A673 (cell line): ENCODE measurements around the gene CNTNAP4.

Experiments
- EZH2 ChIP-seq: fragments of 200-600 bp; sonication (generic); IDR thresholded peaks from 2 replicates; pipeline ENCODE4 v1.6.1; 2017; ENCODE audit warnings: borderline replicate concordance, low read depth, mild to moderate bottlenecking, mixed read lengths, antibody characterized with exemption, low read length; ENCODE audit not compliant: poor library complexity, severe bottlenecking
- TF ChIP-seq, protein P1 (sequence below): fragments of 300-800, 200-600 bp; sonication (generic); conservative IDR thresholded peaks from 2 replicates; pipeline ENCODE4 v1.5.1; 2017; ENCODE audit warnings: low read depth, mild to moderate bottlenecking, antibody characterized with exemption, low read length, moderate library complexity, mixed read lengths

DNA sequence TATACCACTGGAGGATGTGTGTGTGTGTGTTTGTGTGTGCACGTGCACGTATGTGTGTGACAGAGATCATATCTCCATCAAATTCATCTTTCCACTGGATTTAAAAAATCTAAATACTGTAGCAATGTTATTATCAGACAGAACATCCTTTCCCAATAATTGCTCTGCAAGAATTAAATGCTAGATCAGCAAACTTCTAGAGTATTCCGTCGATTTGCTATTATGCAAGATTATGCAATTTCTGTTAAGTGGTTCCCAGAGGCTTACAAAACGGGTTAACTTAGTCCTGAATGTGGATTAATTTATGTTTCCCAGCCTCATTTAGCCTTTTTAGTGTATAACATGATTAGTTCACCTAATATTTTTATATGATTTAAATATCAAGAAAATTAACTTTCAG, 44.5 kb upstream of the CNTNAP4 start:
- TF ChIP-seq, protein P1, sequence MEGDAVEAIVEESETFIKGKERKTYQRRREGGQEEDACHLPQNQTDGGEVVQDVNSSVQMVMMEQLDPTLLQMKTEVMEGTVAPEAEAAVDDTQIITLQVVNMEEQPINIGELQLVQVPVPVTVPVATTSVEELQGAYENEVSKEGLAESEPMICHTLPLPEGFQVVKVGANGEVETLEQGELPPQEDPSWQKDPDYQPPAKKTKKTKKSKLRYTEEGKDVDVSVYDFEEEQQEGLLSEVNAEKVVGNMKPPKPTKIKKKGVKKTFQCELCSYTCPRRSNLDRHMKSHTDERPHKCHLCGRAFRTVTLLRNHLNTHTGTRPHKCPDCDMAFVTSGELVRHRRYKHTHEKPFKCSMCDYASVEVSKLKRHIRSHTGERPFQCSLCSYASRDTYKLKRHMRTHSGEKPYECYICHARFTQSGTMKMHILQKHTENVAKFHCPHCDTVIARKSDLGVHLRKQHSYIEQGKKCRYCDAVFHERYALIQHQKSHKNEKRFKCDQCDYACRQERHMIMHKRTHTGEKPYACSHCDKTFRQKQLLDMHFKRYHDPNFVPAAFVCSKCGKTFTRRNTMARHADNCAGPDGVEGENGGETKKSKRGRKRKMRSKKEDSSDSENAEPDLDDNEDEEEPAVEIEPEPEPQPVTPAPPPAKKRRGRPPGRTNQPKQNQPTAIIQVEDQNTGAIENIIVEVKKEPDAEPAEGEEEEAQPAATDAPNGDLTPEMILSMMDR = no peak
- TF ChIP-seq EZH2 = no peak
